NCI-H82 (cell line): ENCODE data around the gene RIPOR3.
"Not testable (repeated sequence)": the region's sequence is repeated elsewhere in the genome, so short reads cannot be mapped to it uniquely, and the experiment has no call there.

Experiments used
- DNase-seq: peaks from one replicate; lab custom pipeline; 2025; lab: John Stamatoyannopoulos, UW

The RIPOR3 gene

GRCh38 chr20:50554694-50555579 lies 136.4 kb downstream of the RIPOR3 start:
- DNase-seq, result no peak

DNA sequence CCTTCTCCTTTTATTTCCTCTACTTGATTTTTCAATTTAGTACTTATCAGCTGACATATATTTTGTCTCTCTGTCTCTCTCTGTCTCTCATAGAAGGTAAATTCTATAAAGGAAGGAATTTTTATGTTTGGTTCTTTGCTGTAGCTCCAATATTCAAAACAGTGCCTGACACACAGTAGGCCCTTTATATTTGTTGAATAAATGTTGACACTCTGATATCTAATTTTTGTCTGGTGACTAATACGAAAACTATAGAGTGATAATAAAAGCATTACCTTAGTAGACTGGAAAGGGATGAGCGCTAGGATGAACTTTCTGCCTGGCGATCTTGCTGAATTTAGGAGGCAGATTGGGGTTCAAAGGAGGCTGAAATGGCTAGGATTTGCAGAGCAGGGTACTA lies 138.4 kb downstream of the RIPOR3 start:
- no peak for DNase-seq

DNA sequence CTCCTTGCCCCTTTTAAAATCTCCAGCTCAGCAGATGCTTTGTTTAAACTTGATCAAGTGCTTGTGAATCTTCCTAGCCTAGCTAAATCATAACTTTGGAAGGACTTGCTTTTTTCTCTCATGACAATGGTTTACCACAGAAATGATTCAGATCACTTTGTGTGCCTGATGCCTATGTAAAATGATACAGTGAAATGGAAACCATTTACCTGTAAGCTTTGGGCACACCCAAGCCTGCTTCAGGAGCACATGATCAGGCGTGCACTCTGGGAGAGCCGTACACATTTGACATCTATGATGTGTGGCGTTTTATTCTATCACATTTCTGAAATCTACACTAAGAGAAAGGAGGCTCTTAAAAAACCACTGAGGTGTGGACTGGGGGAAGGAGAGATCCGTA lies 140.1 kb downstream of the RIPOR3 start:
- DNase-seq, result no peak

DNA sequence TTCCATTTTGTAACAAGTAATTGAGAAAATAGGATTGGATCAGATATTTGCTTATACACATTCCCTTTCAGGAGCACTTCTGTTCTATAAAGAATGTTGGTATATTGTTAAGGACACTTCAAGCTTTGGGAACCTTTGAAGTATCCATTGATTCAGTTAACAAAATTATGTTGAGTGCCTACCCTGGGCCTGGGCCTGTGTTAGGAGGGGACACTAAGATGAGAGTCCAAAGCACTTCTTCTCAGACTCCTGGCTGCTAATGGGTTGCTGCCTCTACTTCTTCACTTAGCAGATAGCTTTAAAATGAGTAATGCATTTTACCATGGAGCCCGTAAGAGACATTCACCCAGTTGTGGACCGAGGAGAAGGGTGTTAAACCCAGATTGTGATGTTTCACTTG lies 140.8 kb downstream of the RIPOR3 start:
- no peak for DNase-seq

GRCh38 chr20:50548396-50548795 lies 142.9 kb downstream of the RIPOR3 start:
- DNase-seq, result no peak

DNA sequence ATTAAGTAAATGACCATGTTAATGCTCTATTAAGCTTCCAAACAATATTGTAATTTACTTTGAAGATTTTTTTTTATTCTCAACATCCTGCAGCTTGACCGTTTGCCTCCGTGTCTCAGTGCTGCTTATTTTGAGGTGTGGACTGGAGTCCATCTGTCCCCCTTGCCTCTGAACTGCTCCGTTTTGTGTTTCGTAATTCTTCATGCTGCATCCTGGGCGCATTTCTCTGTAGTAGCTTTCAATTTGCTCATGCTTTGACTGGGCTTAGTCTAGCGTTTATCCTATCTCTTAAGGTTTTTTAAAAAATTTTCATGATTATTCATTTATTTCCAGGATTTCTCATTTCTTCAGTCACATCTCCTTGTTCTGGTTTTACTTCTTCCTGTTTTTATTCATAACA lies 143.4 kb downstream of the RIPOR3 start:
- DNase-seq, result no peak

DNA sequence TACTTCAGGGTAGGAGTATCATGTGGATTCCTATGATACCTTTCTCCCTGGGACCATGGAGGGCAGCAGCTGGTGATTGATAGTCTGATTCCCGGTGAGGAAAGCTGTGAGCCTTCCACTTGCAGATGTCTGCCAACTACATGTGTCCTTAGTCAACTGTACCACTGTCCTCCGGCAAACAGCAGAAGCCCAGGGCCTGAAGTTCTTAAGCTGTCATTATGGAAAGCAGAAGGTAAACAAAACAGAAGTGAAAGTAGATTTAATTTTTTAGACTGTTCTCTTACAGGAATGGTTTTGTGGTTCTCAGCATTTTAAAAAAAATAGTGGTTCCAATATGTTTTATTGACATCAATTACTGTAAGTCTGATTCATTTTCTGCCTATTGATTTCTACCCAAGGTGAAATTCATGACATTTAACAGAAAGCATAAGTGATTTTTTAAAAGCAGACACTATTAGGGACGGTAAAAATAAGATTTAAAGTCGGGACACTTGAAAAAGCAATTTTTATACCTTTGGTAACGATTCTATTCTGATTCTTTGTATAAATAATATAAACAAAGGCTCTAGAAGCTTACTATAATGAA lies 144.5 kb downstream of the RIPOR3 start:
- DNase-seq, result peak; percentile 19

GRCh38 chr20:50545126-50545525 lies 146.2 kb downstream of the RIPOR3 start:
- DNase-seq, result no peak

DNA sequence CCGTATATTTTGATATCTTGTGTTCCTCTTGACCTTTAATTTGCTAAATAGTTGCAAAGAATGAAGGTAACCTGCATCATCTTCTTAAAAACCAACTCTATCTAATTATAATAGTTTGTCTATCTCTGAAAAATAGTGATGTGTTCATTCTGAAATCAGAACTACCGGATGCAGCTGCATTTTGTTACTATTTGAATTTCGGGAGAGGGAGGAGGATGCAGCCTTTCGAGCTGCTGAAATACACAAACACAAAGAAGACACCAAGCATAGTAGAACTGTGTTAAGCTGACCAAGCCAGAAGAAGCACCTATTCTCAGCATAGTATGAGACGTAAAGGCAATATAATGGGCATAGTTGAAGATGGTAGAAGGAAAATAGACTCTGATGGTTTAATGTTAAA lies 148.0 kb downstream of the RIPOR3 start:
- DNase-seq, result no peak

- DNase-seq, result no peak
Measured at GRCh38 chr20:50541606-50542041, 149.7 kb downstream of the RIPOR3 start.

DNA sequence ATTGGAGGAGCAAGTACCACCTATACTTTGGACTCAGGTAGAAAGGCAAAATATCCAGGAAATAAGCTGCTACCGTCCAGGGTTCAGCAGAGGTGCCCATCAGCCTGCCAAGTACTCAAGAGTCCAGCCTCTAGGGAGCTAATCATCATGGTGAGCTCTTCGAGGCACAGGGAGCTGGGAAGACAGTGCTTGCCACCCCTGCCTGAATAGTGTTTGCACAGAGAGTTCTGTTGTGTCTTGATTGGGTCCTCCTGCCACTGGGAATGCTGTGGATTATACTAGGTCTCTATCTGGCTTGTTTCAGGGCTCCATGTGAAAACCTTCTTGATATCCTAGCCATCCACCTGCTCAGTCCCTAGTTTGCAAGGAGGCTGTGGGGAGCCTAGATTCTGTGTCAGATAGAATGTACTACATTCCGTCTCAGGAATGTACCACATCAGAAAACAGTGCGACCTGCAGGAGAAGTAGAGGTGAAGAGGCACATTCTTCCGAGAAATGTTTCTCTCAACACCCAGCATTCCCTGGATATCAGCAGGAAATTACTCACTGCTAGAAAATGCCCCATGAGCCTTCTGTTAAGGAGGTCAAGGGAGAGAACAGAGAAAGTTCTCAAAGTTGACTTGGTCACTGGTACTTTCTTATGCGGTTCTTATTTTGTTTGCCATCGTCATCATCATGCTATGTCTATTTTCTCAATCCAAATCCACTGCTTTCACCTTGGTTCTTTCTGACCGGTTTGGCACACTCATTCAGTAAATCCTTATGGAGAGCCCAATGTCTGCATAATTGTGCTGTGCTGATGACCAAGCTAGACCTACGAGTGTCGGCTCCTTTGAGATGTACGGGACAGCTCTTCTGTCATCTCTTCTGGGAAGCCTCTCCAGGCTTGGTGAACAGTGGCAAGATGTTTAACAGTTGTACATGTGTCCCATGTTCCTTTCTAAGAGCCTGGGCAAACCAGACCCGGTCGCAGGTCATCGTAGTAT lies 150.4 kb downstream of the RIPOR3 start:
- no peak for DNase-seq

GRCh38 chr20:50539798-50540197 lies 151.5 kb downstream of the RIPOR3 start:
- DNase-seq, result not testable (repeated sequence)

- DNase-seq, result no peak
Measured at GRCh38 chr20:50538276-50538675, 153.1 kb downstream of the RIPOR3 start.

DNA sequence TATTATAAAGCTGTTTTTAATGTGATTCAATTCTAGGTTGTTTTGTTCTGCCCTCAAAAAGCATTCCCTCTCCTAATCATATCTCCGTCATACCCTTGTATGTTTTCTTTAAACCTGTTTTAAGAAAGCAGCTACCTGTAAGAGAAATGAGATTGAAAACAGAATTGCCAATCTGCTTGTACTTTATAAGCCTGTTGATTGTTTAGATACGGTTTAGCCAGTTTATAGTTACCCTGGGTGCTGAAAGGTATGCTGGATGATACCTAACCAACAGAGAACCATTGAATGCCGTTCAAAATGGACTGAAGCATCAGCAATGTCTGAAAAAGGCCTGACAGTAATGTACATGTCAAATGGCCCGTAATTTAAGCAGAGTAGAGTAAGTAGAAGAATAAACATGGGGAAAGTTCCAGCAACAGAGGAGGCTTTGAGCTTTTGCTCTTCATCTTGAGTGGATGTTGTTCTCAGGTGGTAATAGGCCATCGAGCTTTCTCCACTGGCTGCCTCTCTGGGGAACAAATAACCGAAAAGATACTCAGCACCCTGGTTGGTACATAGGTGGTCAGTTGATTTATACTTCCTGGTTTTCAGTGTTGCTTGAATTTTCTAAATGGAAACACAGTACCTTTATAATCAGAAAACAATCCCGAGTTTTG lies 153.7 kb downstream of the RIPOR3 start:
- no peak for DNase-seq

DNA sequence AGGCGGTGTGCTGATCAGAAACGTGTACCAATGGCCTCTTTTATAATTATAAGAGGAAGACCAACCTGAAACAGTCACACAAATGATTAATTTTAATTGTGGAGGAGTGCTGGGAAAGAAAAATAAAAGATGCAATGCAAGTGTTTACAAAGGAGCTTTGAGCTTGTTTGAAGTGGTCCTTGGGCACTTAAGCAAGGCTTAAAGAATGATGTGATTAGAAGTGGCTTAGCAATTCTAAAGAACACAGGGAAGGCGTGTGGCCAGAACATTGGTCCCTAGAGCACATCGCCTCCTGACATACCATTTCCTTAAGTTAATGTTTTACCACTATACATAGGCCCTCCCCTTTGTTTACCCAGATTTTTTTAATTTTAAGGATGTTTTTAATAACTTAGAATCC lies 155.0 kb downstream of the RIPOR3 start:
- peak; percentile 94 for DNase-seq
